Measurements from ENCODE around the gene IGDCC3. TPM values are rescaled to one million over a fixed set of nuclear protein-coding genes. Genes with fewer than 3 reads are reported as not detected.

The IGDCC3 gene
- total RNA-seq, 1 donor from 2014 or later = not detected

DNA sequence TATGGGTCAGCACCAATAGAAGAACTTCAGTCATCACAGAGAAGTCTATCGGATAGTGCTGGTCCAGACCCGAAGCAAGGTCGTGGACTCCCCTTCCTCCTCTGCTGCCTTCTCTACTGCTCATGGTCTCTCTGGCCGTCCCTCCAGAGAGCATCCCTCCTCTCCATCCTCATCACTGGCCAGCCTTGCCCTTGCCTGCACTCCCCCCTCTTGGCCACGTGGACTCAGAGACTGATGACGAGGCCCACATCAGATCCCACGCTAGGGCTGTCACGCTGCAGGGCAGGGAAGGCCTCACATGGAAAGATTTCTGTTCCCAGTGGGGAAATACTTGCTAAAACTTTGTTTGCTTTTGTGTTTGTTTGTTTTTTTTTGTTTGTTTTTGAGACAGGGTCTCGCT lies 35.3 kb downstream of the IGDCC3 start:
- H3K4me1 ChIP-seq = no peaks in the 10 kb centered on the region
- no peak for ATAC-seq
- TF ChIP-seq, protein P1, sequence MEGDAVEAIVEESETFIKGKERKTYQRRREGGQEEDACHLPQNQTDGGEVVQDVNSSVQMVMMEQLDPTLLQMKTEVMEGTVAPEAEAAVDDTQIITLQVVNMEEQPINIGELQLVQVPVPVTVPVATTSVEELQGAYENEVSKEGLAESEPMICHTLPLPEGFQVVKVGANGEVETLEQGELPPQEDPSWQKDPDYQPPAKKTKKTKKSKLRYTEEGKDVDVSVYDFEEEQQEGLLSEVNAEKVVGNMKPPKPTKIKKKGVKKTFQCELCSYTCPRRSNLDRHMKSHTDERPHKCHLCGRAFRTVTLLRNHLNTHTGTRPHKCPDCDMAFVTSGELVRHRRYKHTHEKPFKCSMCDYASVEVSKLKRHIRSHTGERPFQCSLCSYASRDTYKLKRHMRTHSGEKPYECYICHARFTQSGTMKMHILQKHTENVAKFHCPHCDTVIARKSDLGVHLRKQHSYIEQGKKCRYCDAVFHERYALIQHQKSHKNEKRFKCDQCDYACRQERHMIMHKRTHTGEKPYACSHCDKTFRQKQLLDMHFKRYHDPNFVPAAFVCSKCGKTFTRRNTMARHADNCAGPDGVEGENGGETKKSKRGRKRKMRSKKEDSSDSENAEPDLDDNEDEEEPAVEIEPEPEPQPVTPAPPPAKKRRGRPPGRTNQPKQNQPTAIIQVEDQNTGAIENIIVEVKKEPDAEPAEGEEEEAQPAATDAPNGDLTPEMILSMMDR (IDR thresholded peaks at IDR 0.05) = no peak
- no peaks in the 10 kb centered on the region for H3K36me3 ChIP-seq
- no peak overlapping the region for H3K4me3 ChIP-seq
- no peaks in the 10 kb centered on the region for H3K27me3 ChIP-seq (ENCODE audit: low read depth)
- intact Hi-C loops (cut with DNase I) = no loop called here
- H3K9me3 ChIP-seq = no peaks in the 10 kb centered on the region
- DNase-seq = no peak
- H3K27ac ChIP-seq = no peak overlapping the region

DNA sequence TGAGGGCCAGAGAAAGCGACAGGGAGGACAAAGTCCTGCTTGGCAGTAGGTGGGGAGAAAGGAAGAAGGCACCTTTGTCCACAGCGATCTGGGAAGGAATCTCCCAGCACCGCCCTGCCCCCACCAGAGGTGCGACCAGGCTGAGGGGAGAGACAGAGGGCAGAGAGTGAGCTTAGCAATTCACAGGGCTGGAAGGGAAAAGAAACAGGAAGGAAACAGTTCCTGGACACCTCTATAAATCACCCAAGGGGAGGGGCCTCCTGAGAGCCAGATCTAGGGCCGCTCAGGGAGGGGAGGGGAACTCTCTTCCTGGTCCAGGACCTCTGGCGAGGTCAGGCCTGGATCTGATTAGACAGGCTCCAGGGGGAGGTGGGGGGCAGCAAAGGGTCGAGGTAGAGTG lies 37.9 kb downstream of the IGDCC3 start:
- intact Hi-C loops (cut with DNase I) = no loop called here
- no peaks in the 10 kb centered on the region for H3K4me1 ChIP-seq
- DNase-seq (no peak), ATAC-seq (no peak)
- no peaks in the 10 kb centered on the region for H3K27me3 ChIP-seq (ENCODE audit: low read depth)
- TF ChIP-seq, protein P1 (IDR thresholded peaks at IDR 0.05) = no peak
- no peaks in the 10 kb centered on the region for H3K9me3 ChIP-seq
- H3K36me3 ChIP-seq = no peaks in the 10 kb centered on the region
- H3K27ac ChIP-seq = no peak overlapping the region
- no peak overlapping the region for H3K4me3 ChIP-seq

DNA sequence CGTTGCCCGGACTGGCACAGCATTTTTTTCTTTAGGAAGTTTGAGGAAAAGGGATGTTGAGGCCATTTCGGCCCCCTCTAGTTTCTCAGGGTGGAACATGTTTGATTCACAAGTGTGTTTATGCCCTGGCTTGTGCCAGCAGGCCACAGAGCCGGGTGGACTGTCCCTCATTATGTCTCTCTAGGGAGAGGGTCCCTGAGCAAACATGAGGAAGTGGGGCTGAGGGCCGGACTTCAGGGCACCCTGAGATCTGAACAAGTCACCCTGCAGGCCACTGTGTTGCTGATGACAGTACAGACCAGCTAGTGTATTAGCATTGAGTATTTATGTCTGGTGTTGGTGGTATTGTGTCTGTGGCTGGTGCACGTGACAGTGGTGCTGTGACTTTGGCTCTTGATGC lies 38.4 kb downstream of the IGDCC3 start:
- no peak overlapping the region for H3K4me3 ChIP-seq
- H3K27me3 ChIP-seq (ENCODE audit: low read depth) = no peaks in the 10 kb centered on the region
- DNase-seq (no peak), ATAC-seq (no peak)
- intact Hi-C loops (cut with DNase I) = no loop called here
- no peaks in the 10 kb centered on the region for H3K36me3 ChIP-seq
- no peaks in the 10 kb centered on the region for H3K4me1 ChIP-seq
- no peak overlapping the region for H3K27ac ChIP-seq
- H3K9me3 ChIP-seq = no peaks in the 10 kb centered on the region
- TF ChIP-seq, protein P1 (IDR thresholded peaks at IDR 0.05) = no peak

GRCh38 chr15:65338823-65339222 lies 39.0 kb downstream of the IGDCC3 start:
- no peak for DNase-seq
- Histone ChIP-seq H3K36me3 (no peaks in the 10 kb centered on the region), H3K9me3 (no peaks in the 10 kb centered on the region), H3K4me1 (no peaks in the 10 kb centered on the region), H3K27me3 (ENCODE audit: low read depth) (no peaks in the 10 kb centered on the region), H3K4me3 (no peak overlapping the region), H3K27ac (no peak overlapping the region)
- TF ChIP-seq, protein P1 (IDR thresholded peaks at IDR 0.05) = no peak
- intact Hi-C loops (cut with DNase I) = no loop called here
- no peak for ATAC-seq

GRCh38 chr15:65338366-65338765 lies 39.4 kb downstream of the IGDCC3 start:
- DNase-seq (no peak), ATAC-seq (no peak)
- Histone ChIP-seq H3K9me3 (no peaks in the 10 kb centered on the region), H3K36me3 (no peaks in the 10 kb centered on the region), H3K4me3 (no peak overlapping the region), H3K27ac (no peak overlapping the region), H3K4me1 (no peaks in the 10 kb centered on the region), H3K27me3 (ENCODE audit: low read depth) (no peaks in the 10 kb centered on the region)
- intact Hi-C loops (cut with DNase I) = no loop called here
- TF ChIP-seq, protein P1 (IDR thresholded peaks at IDR 0.05) = no peak

Measured in lower lobe of right lung (tissue), 2 donors.